CD4-positive, alpha-beta T cell (primary cell): Measurements from ENCODE around the gene CARD19. TPM values are rescaled to one million over a fixed set of nuclear protein-coding genes. Genes with fewer than 3 reads are reported as not detected.
A peak's percentile ranks its signal among the peaks of the same experiment; 100 is the strongest.

ENCODE experiments used
- ATAC-seq: fragments of 200-7000 bp; cut with Tn5 transposase; one replicate; pipeline ENCODE4 v1.10.0; 2022; ENCODE audit warnings: mild to moderate bottlenecking; ENCODE audit not compliant: poor library complexity
- CTCF ChIA-PET: fragments of 350-600 bp; sonication (Branson Sonifier 250); formaldehyde crosslinking; loops from one replicate; lab custom pipeline; 2021; ENCODE audit warnings: antibody characterized with exemption, inconsistent platforms; lab: Charles Lee
- POLR2A ChIA-PET: fragments of 350-600 bp; sonication (Branson Sonifier 250); formaldehyde crosslinking; loops from one replicate; lab custom pipeline; 2021; ENCODE audit warnings: antibody characterized with exemption, inconsistent platforms; lab: Charles Lee
- DNase-seq, 14 experiments: peaks; one replicate each; pipeline ENCODE4 v3.0.0-alpha.2; 2013 to 2020; ENCODE audit warnings: mixed read lengths in 2 of 14
- H3K27ac ChIP-seq, 2 donors: one replicate each; pipeline versions ENCODE4 v1.5.1 to v1.7.0; 2013; ENCODE audit warnings: low read length in 2 of 2, low read depth in 1 of 2, mild to moderate bottlenecking in 1 of 2
- H3K27me3 ChIP-seq, 2 experiments: 1 replicate in 1 of 2; 2 replicates in 1 of 2; pipeline versions ENCODE4 v1.6.1 to v1.7.0; 2013; ENCODE audit warnings: low read length in 2 of 2, control low read depth in 1 of 2, mild to moderate bottlenecking in 1 of 2, moderate library complexity in 1 of 2; ENCODE audit not compliant: insufficient read depth in 2 of 2, control insufficient read depth in 1 of 2
- H3K36me3 ChIP-seq: one replicate; pipeline ENCODE4 v1.6.1; 2013; ENCODE audit warnings: low read length, control low read depth; ENCODE audit not compliant: insufficient read depth
- H3K4me1 ChIP-seq: one replicate; pipeline ENCODE4 v1.6.1; 2013; ENCODE audit warnings: low read length, control low read depth; ENCODE audit not compliant: insufficient read depth
- H3K4me3 ChIP-seq: one replicate; pipeline ENCODE4 v1.5.1; 2013; ENCODE audit warnings: mild to moderate bottlenecking, low read length, moderate library complexity
- H3K9me3 ChIP-seq, 2 experiments: 1 replicate in 1 of 2; 2 replicates in 1 of 2; pipeline versions ENCODE4 v1.6.1 to v1.7.0; 2013; ENCODE audit warnings: low read length in 2 of 2, mild to moderate bottlenecking in 2 of 2, control low read depth in 1 of 2, moderate library complexity in 1 of 2; ENCODE audit not compliant: control insufficient read depth in 1 of 2, insufficient read depth in 1 of 2
- H3K27ac Mint-ChIP-seq: one replicate; pipeline ENCODE4 v1.8.0; 2020; ENCODE audit warnings: mixed read lengths
- H3K27me3 Mint-ChIP-seq: one replicate; pipeline ENCODE4 v1.8.0; 2021; ENCODE audit warnings: mixed read lengths
- H3K36me3 Mint-ChIP-seq: one replicate; pipeline ENCODE4 v1.8.0; 2021; ENCODE audit warnings: low read depth, mixed read lengths
- H3K4me1 Mint-ChIP-seq: one replicate; pipeline ENCODE4 v1.8.0; 2021; ENCODE audit warnings: low read depth, mixed read lengths
- H3K4me3 Mint-ChIP-seq: one replicate; pipeline ENCODE4 v1.8.0; 2020; ENCODE audit warnings: mild to moderate bottlenecking, mixed read lengths
- H3K9me3 Mint-ChIP-seq: one replicate; pipeline ENCODE4 v1.8.0; 2020; ENCODE audit warnings: mixed read lengths
- CTCF ChIP-seq: fragments of 200-600 bp; IDR thresholded peaks from one replicate; pipeline ENCODE4 v1.8.0; 2022; ENCODE audit warnings: antibody characterized with exemption, mild to moderate bottlenecking
- intact Hi-C, 2 experiments: fragments of 100-400 bp; cut with DNase I in 1 of 2; cut with micrococcal nuclease in 1 of 2; formaldehyde crosslinking; loops; one replicate each; pipeline versions ENCODE4 v1.15.1 to v1.9.0; 2023 to 2025; cut with DNase I, micrococcal nuclease
- total RNA-seq, 174 experiments: library from RNA in 2 of 174; stranded (reverse) in 2 of 174; gene quantifications; one replicate each; pipeline ENCODE4 v1.2.3 and lab custom pipeline; 2021 to 2026

Gene CARD19
- total RNA-seq, 2 experiments from 2014 or later, result 38.8 to 39.2 TPM

- peak; percentile 81 for ATAC-seq
- Mint-ChIP-seq H3K4me1 (peaks cover 78% of the 10 kb centered on the region), H3K9me3 (no peaks in the 10 kb centered on the region), H3K4me3 (peak overlapping the region; percentile 95), H3K27ac (peak overlapping the region; percentile 99), H3K36me3 (peaks cover 21% of the 10 kb centered on the region), H3K27me3 (no peaks in the 10 kb centered on the region)
- intact Hi-C loops, result loop anchor here (1.0 to 5.0 kb wide), 7 partner anchors 31 to 357 kb away; partner anchors contain the start of genes NINJ1 (in 2 of the 2), BICD2 (in 1 of the 2) and FAM120AOS (in 1 of the 2)
- H3K4me1 ChIP-seq, result peaks cover 75% of the 10 kb centered on the region
- no peaks in the 10 kb centered on the region for H3K36me3 ChIP-seq
- H3K4me3 ChIP-seq, result peak overlapping the region; percentile 62
- no peaks in the 10 kb centered on the region for H3K27me3 ChIP-seq
- peak overlapping the region; percentile 94 to 95 for H3K27ac ChIP-seq
- ChIA-PET CTCF (interaction anchor here (1.1 to 3.9 kb wide), 5 partner anchors 12 to 109 kb away, joined by 3 to 22 read pairs (median 4); no protein-coding TSS in a partner anchor), POLR2A (interaction anchor here (0.8 to 4.6 kb wide), 23 partner anchors 8 to 470 kb away, joined by 3 to 35 read pairs (median 5); partner anchors contain the start of gene NINJ1)
- peak; percentile 100 for DNase-seq
- no peak for TF ChIP-seq CTCF
- H3K9me3 ChIP-seq, result peaks cover 0 to 12% of the 10 kb centered on the region in 2 experiments
These were observed 549 bp upstream of the CARD19 start for GRCh38 chr9:93095205-93096130.

GRCh38 chr9:93096811-93097382, 880 bp downstream of the CARD19 start:
- peaks cover 19% of the 10 kb centered on the region for H3K36me3 Mint-ChIP-seq
- Histone ChIP-seq H3K36me3 (no peaks in the 10 kb centered on the region), H3K4me1 (peaks cover 73% of the 10 kb centered on the region), H3K4me3 (peak overlapping the region; percentile 64), H3K27me3 (no peaks in the 10 kb centered on the region), H3K27ac (peak overlapping the region; percentile 64 to 74), H3K9me3 (peaks cover 0 to 3% of the 10 kb centered on the region in 2 experiments)
- intact Hi-C loops, result loop anchor here (1.0 to 5.0 kb wide), 5 partner anchors 38 to 356 kb away; partner anchors contain the start of genes NINJ1 (in 2 of the 2), BICD2 (in 1 of the 2) and FAM120AOS (in 1 of the 2)
- ChIA-PET CTCF (interaction anchor here (1.1 to 3.9 kb wide), 3 partner anchors 11 to 93 kb away, joined by 3 to 22 read pairs (median 6); no protein-coding TSS in a partner anchor), POLR2A (interaction anchor here (0.8 to 4.6 kb wide), 11 partner anchors 9 to 143 kb away, joined by 3 to 35 read pairs (median 20); partner anchors contain the start of gene NINJ1)
- DNase-seq (no peak), ATAC-seq (no peak)
- peak overlapping the region; percentile 99 for H3K27ac Mint-ChIP-seq
- no peak for TF ChIP-seq CTCF
- peaks cover 71% of the 10 kb centered on the region for H3K4me1 Mint-ChIP-seq
- no peaks in the 10 kb centered on the region for H3K9me3 Mint-ChIP-seq
- H3K4me3 Mint-ChIP-seq, result peak overlapping the region; percentile 90
- H3K27me3 Mint-ChIP-seq, result no peaks in the 10 kb centered on the region
